IMR-90 (cell line): ENCODE results near the gene ETFB. TPM values are rescaled to one million over a fixed set of nuclear protein-coding genes. Genes with fewer than 3 reads are reported as not detected.

Source experiments
- ATAC-seq: fragments of 200-7000 bp; cut with Tn5 transposase; 2 replicates; pipeline ENCODE4 v1.9.1; 2020; ENCODE audit warnings: low read depth, mild to moderate bottlenecking, moderate library complexity
- BruUV-seq: library from RNA; stranded (reverse); fragments of 400-500 nt; replicated peaks from 2 replicates; lab custom pipeline; 2021; lab: Mats Ljungman, UMichigan
- CTCF ChIA-PET: fragments of 300-600 bp; formaldehyde crosslinking; extraction: SDS; loops from one replicate; lab custom pipeline; 2021; ENCODE audit warnings: antibody characterized with exemption; lab: Yijun Ruan, JAX
- POLR2A ChIA-PET: fragments of 300-600 bp; sonication (Branson Sonifier 250); formaldehyde crosslinking; loops from one replicate; lab custom pipeline; 2022; ENCODE audit warnings: antibody characterized with exemption; ENCODE audit not compliant: unreplicated experiment; lab: Charles Lee
- DNase-seq: peaks from one replicate; pipeline ENCODE4 v3.0.0; 2013
- H2AFZ ChIP-seq: replicated peaks from 2 replicates; pipeline ENCODE3; 2013; ENCODE audit warnings: low read length, mild to moderate bottlenecking; ENCODE audit not compliant: poor library complexity
- H2AK5ac ChIP-seq: 2 replicates; pipeline ENCODE4 v1.6.1; 2013; ENCODE audit warnings: low read depth, low read length, inconsistent platforms
- H2AK9ac ChIP-seq: replicated peaks from 2 replicates; pipeline ENCODE3; 2013; ENCODE audit warnings: mild to moderate bottlenecking, low read depth, low read length, moderate library complexity; ENCODE audit not compliant: poor library complexity
- H2BK120ac ChIP-seq: 2 replicates; pipeline ENCODE4 v1.6.1; 2013; ENCODE audit warnings: low read depth, low read length, inconsistent platforms
- H2BK15ac ChIP-seq: 3 replicates; pipeline ENCODE4 v1.6.1; 2013; ENCODE audit warnings: low read depth, low read length, inconsistent platforms
- H2BK20ac ChIP-seq: 2 replicates; pipeline ENCODE4 v1.6.1; 2013; ENCODE audit warnings: low read depth, mild to moderate bottlenecking, inconsistent platforms, low read length, moderate library complexity
- H2BK5ac ChIP-seq: 2 replicates; pipeline ENCODE4 v1.6.1; 2013; ENCODE audit warnings: mild to moderate bottlenecking, low read depth, low read length, inconsistent platforms; ENCODE audit not compliant: poor library complexity, severe bottlenecking
- H3K14ac ChIP-seq: replicated peaks from 2 replicates; pipeline ENCODE4 v1.6.1; 2013; ENCODE audit warnings: low read depth, low read length, inconsistent platforms
- H3K18ac ChIP-seq: 2 replicates; pipeline ENCODE4 v1.6.1; 2013; ENCODE audit warnings: low read depth, low read length, control low read depth
- H3K23ac ChIP-seq: 2 replicates; pipeline ENCODE4 v1.6.1; 2013; ENCODE audit warnings: low read depth, low read length, inconsistent platforms
- H3K27ac ChIP-seq: 2 replicates; pipeline ENCODE4 v1.5.1; 2013; ENCODE audit warnings: mild to moderate bottlenecking, control low read depth, low read length; ENCODE audit not compliant: insufficient read depth
- H3K27me3 ChIP-seq: 2 replicates; pipeline ENCODE4 v1.6.1; 2013; ENCODE audit warnings: low read length; ENCODE audit not compliant: control insufficient read depth, insufficient read depth
- H3K36me3 ChIP-seq: 2 replicates; pipeline ENCODE4 v1.6.1; 2013; ENCODE audit warnings: low read length, mixed read lengths; ENCODE audit not compliant: control insufficient read depth, insufficient read depth
- H3K4ac ChIP-seq: 2 replicates; pipeline ENCODE4 v1.6.1; 2013; ENCODE audit warnings: low read depth, low read length, inconsistent platforms
- H3K4me1 ChIP-seq: 2 replicates; pipeline ENCODE4 v1.6.1; 2013; ENCODE audit warnings: low read length, mixed read lengths; ENCODE audit not compliant: control insufficient read depth, insufficient read depth
- H3K4me2 ChIP-seq: 2 replicates; pipeline ENCODE4 v1.6.1; 2013; ENCODE audit warnings: low read depth, mild to moderate bottlenecking, control low read depth, low read length, moderate library complexity
- H3K4me3 ChIP-seq: 2 replicates; pipeline ENCODE4 v1.5.1; 2013; ENCODE audit warnings: low read depth, mild to moderate bottlenecking, control low read depth, low read length, moderate library complexity; ENCODE audit not compliant: insufficient read depth
- H3K56ac ChIP-seq: 2 replicates; pipeline ENCODE4 v1.6.1; 2013; ENCODE audit warnings: low read length, inconsistent platforms; ENCODE audit not compliant: insufficient read depth; ENCODE audit errors: extremely low read depth
- H3K79me1 ChIP-seq, 2 experiments: 2 replicates each; pipeline ENCODE4 v1.6.1; 2013; ENCODE audit warnings: low read length in 2 of 2, inconsistent platforms in 1 of 2, low read depth in 1 of 2
- H3K9ac ChIP-seq: 2 replicates; pipeline ENCODE4 v1.6.1; 2013; ENCODE audit warnings: low read depth, low read length, control low read depth
- H3K9me1 ChIP-seq: 2 replicates; pipeline ENCODE4 v1.6.1; 2013; ENCODE audit warnings: low read length, inconsistent platforms; ENCODE audit not compliant: insufficient read depth
- H3K9me3 ChIP-seq: 2 replicates; pipeline ENCODE4 v1.6.1; 2013; ENCODE audit warnings: low read length; ENCODE audit not compliant: control insufficient read depth, insufficient read depth
- H4K20me1 ChIP-seq: 2 replicates; pipeline ENCODE4 v1.6.1; 2013; ENCODE audit warnings: low read length, inconsistent platforms; ENCODE audit not compliant: insufficient read depth
- H4K5ac ChIP-seq: 2 replicates; pipeline ENCODE4 v1.6.1; 2013; ENCODE audit warnings: mild to moderate bottlenecking, low read depth, low read length, control low read depth
- H4K8ac ChIP-seq, 2 experiments: 2 replicates each; pipeline ENCODE4 v1.6.1; 2013; ENCODE audit warnings: low read depth in 2 of 2, low read length in 2 of 2, control low read depth in 1 of 2, inconsistent platforms in 1 of 2
- H4K91ac ChIP-seq: 2 replicates; pipeline ENCODE4 v1.6.1; 2013; ENCODE audit warnings: low read depth, low read length, inconsistent platforms; ENCODE audit not compliant: insufficient read depth
- BHLHE40 ChIP-seq: fragments of 150-350 bp; IDR thresholded peaks from 2 replicates; pipeline ENCODE4 v1.6.1; 2016; ENCODE audit warnings: mild to moderate bottlenecking, low read depth, low read length
- CEBPB ChIP-seq: IDR thresholded peaks from 2 replicates; pipeline ENCODE4 v1.6.1; 2012; ENCODE audit warnings: low read depth, low read length, improper control_type of control experiment
- FOS ChIP-seq: fragments of 150-350 bp; IDR thresholded peaks from 2 replicates; pipeline ENCODE4 v1.6.1; 2016; ENCODE audit warnings: low read depth, low read length
- MAFK ChIP-seq: IDR thresholded peaks from 2 replicates; pipeline ENCODE4 v1.6.1; 2012; ENCODE audit warnings: low read depth, low read length, improper control_type of control experiment
- MAZ ChIP-seq: IDR thresholded peaks from 2 replicates; pipeline ENCODE4 v1.6.1; 2012; ENCODE audit warnings: low read depth, mild to moderate bottlenecking, low read length, improper control_type of control experiment, moderate library complexity, borderline replicate concordance
- NFE2L2 ChIP-seq: fragments of 150-350 bp; IDR thresholded peaks from 2 replicates; pipeline ENCODE4 v1.6.1; 2016; ENCODE audit warnings: low read depth, mild to moderate bottlenecking, low read length
- POLR2A ChIP-seq: IDR thresholded peaks from 2 replicates; pipeline ENCODE4 v1.6.1; 2012; ENCODE audit warnings: mild to moderate bottlenecking, low read depth, low read length
- RAD21 ChIP-seq: IDR thresholded peaks from 2 replicates; pipeline ENCODE4 v1.6.1; 2012; ENCODE audit warnings: low read length, improper control_type of control experiment
- RCOR1 ChIP-seq: IDR thresholded peaks from 2 replicates; pipeline ENCODE4 v1.6.1; 2012; ENCODE audit warnings: mild to moderate bottlenecking, low read length, improper control_type of control experiment; ENCODE audit not compliant: insufficient replicate concordance
- SMC3 ChIP-seq: fragments of 150-350 bp; IDR thresholded peaks from 2 replicates; pipeline ENCODE4 v1.6.1; 2016; ENCODE audit warnings: low read depth, mild to moderate bottlenecking, antibody characterized with exemption, low read length, moderate library complexity
- WGBS, 2 experiments: methylation state at CpG; one replicate each; pipeline versions ENCODE4 v1.1.5 to v1.1.7; 2013; ENCODE audit warnings: missing lambda C conversion rate in 2 of 2; ENCODE audit not compliant: insufficient read length in 1 of 2; ENCODE audit errors: extremely low coverage in 2 of 2; 5-methylcytosine and 5-hydroxymethylcytosine counted together
- dilution Hi-C: fragments of 300-500 bp; cut with HindIII; formaldehyde crosslinking; loops from one replicate; pipeline ENCODE4 v1.14.3; 2018; ENCODE audit warnings: low sequenced_read_pairs; ENCODE audit not compliant: unreplicated experiment
- in situ Hi-C: fragments of 300-500 bp; cut with MboI; formaldehyde crosslinking; loops from 3 replicates; pipeline ENCODE4 v1.14.3; 2019; ENCODE audit warnings: low sequenced_read_pairs, inconsistent platforms, mixed read lengths
- intact Hi-C: fragments of 100-400 bp; cut with micrococcal nuclease; formaldehyde crosslinking; loops from 2 replicates; pipeline ENCODE4 v1.10.0; 2022
- polyA plus RNA-seq, 3 experiments: library from polyadenylated mRNA; depleted of rRNA; stranded (reverse); fragments of >200 nt; gene quantifications; 2 replicates each; pipeline ENCODE4 v1.2.3, GENCODE V29; 2012; ENCODE audit warnings: low replicate concordance in 1 of 3
- total RNA-seq: library from RNA; depleted of rRNA; stranded (reverse); fragments of >200 nt; gene quantifications from 2 replicates; pipeline ENCODE4 v1.2.3, GENCODE V29; 2012
- TF ChIP-seq, protein P1 (sequence below): conservative IDR thresholded peaks from 2 replicates; pipeline ENCODE4 v1.5.1; 2012; ENCODE audit warnings: mild to moderate bottlenecking, low read depth, low read length, improper control_type of control experiment

ETFB gene
- total and polyA plus RNA-seq, 2 of the 4 experiments (the other 2 are of a cell fraction): 141 to 166 TPM

DNA sequence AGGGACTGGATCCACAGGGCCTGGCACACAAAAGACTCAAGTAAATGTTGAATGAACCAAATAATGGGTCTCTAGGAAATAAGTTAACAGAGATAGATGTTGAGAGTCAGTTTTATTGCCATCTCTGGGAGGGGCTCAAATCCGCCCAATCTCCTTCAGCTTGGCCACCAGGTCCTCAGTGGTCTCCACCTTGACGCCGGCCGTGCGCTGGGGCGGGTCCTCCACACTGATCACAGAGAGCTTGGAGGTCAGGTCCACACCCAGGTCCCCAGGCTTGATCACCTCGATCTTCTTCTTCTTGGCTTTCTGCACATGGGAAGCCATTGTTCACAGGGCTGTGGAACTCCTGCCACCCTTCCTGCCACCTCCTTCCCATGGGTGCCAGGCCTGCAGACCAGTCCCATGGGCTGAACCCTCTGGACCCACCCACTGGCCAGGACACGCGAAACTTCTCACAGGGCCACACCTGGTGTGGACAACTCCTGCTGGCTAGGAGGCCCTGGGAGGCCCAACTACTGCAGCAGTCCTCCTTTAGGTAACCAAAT, 21.0 kb downstream of the ETFB start:
- Histone ChIP-seq H2BK120ac (no peak overlapping the region), H3K36me3 (peaks cover 20% of the 10 kb centered on the region), H2AK9ac (no peak overlapping the region), H3K9me1 (no peaks in the 10 kb centered on the region; the same call in 1 of the 2 replicates), H4K8ac (no peak overlapping the region), H3K4me3 (no peak overlapping the region), H3K14ac (no peak overlapping the region), H3K23ac (no peak overlapping the region), H2BK15ac (no peak overlapping the region), H3K4ac (no peak overlapping the region), H4K20me1 (no peaks in the 10 kb centered on the region), H3K27ac (no peak overlapping the region), H2BK5ac (no peak overlapping the region), H4K91ac (no peak overlapping the region), H3K4me1 (no peaks in the 10 kb centered on the region), H2AFZ (no peak overlapping the region), H4K5ac (no peak overlapping the region), H2BK20ac (no peak overlapping the region), H3K79me1 (no peaks in the 10 kb centered on the region), H3K27me3 (no peaks in the 10 kb centered on the region), H3K9ac (no peak overlapping the region), H3K9me3 (no peaks in the 10 kb centered on the region), H2AK5ac (no peak overlapping the region), H3K56ac (no peak overlapping the region), H3K4me2 (no peak overlapping the region), H3K18ac (no peak overlapping the region)
- no peak for ATAC-seq
- no peak for DNase-seq
- in situ Hi-C loops: no loop called here
- POLR2A ChIA-PET: no interaction called here
- TF ChIP-seq FOS (no peak), BHLHE40 (no peak), RAD21 (no peak), NFE2L2 (no peak), MAZ (no peak), SMC3 (no peak), CEBPB (no peak), MAFK (no peak), RCOR1 (no peak), POLR2A (no peak)
- TF ChIP-seq, protein P1, sequence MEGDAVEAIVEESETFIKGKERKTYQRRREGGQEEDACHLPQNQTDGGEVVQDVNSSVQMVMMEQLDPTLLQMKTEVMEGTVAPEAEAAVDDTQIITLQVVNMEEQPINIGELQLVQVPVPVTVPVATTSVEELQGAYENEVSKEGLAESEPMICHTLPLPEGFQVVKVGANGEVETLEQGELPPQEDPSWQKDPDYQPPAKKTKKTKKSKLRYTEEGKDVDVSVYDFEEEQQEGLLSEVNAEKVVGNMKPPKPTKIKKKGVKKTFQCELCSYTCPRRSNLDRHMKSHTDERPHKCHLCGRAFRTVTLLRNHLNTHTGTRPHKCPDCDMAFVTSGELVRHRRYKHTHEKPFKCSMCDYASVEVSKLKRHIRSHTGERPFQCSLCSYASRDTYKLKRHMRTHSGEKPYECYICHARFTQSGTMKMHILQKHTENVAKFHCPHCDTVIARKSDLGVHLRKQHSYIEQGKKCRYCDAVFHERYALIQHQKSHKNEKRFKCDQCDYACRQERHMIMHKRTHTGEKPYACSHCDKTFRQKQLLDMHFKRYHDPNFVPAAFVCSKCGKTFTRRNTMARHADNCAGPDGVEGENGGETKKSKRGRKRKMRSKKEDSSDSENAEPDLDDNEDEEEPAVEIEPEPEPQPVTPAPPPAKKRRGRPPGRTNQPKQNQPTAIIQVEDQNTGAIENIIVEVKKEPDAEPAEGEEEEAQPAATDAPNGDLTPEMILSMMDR: no peak
- BruUV-seq: no TSS peak
- intact Hi-C loops: no loop called here
- dilution Hi-C loops: no loop called here
- 96% methylated on average over 5 of the region's 9 CpGs; no CpG with 5 or more reads in 1 of the 2 experiments for WGBS, 2 experiments
- CTCF ChIA-PET: no interaction called here
